ENCODE results near the gene GRK2. TPM values are rescaled to one million over a fixed set of nuclear protein-coding genes. Genes with fewer than 3 reads are reported as not detected.
A peak's percentile ranks its signal among the peaks of the same experiment; 100 is the strongest.
"Not testable (repeated sequence)": the region's sequence is repeated elsewhere in the genome, so short reads cannot be mapped to it uniquely, and the experiment has no call there.

Gene GRK2
- total RNA-seq, 2 experiments from 2014 or later: 303 to 305 TPM

GRCh38 chr11:67316882-67317204 is 50.6 kb downstream of the GRK2 start:
- Mint-ChIP-seq H3K27me3 (no peaks in the 10 kb centered on the region), H3K36me3 (ENCODE audit: low read depth) (peaks cover 2% of the 10 kb centered on the region), H3K9me3 (no peaks in the 10 kb centered on the region), H3K4me1 (ENCODE audit: low read depth) (peaks cover 21% of the 10 kb centered on the region), H3K4me3 (peak overlapping the region; percentile 94), H3K27ac (peak overlapping the region; percentile 97)
- ChIA-PET CTCF (interaction anchor here (0.6 to 5.7 kb wide), 25 partner anchors 9 to 267 kb away, joined by 3 to 65 read pairs (median 7); partner anchors contain the start of genes ANKRD13D, GRK2, GSTP1 and POLD4), POLR2A (interaction anchor here (0.6 to 2.6 kb wide), 15 partner anchors 9 to 77 kb away, joined by 3 to 21 read pairs (median 5); partner anchors contain the start of genes ANKRD13D and RAD9A)
- DNase-seq (no peak), ATAC-seq (no peak)
- intact Hi-C loops (cut with micrococcal nuclease): loop anchor here (2.0 kb wide), 1 partner anchor 48 kb away; no protein-coding TSS in a partner anchor
- no peak for TF ChIP-seq CTCF (IDR thresholded peaks at IDR 0.05)

GRCh38 chr11:67317205-67317887 is 51.1 kb downstream of the GRK2 start:
- TF ChIP-seq CTCF (IDR thresholded peaks at IDR 0.05): peak; percentile 82
- Mint-ChIP-seq H3K4me3 (peak overlapping the region; percentile 94), H3K27me3 (no peaks in the 10 kb centered on the region), H3K36me3 (ENCODE audit: low read depth) (peaks cover 2% of the 10 kb centered on the region), H3K4me1 (ENCODE audit: low read depth) (peaks cover 16% of the 10 kb centered on the region), H3K9me3 (no peaks in the 10 kb centered on the region), H3K27ac (peak overlapping the region; percentile 97)
- intact Hi-C loops (cut with micrococcal nuclease): loop anchor here (2.0 kb wide), 1 partner anchor 49 kb away; no protein-coding TSS in a partner anchor
- POLR2A ChIA-PET: interaction anchor here (0.6 to 2.6 kb wide), 20 partner anchors 9 to 85 kb away, joined by 3 to 21 read pairs (median 5); partner anchors contain the start of genes ANKRD13D and RAD9A
- peak; percentile 98 for DNase-seq
- CTCF ChIA-PET: interaction anchor here (0.5 to 10.4 kb wide), 37 partner anchors 9 to 341 kb away, joined by 3 to 65 read pairs (median 5); partner anchors contain the start of genes ANKRD13D, GRK2, GSTP1 and KDM2A
- peak; percentile 91 for ATAC-seq

GRCh38 chr11:67317888-67318555 is 51.7 kb downstream of the GRK2 start:
- peaks cover 2% of the 10 kb centered on the region for H3K36me3 Mint-ChIP-seq (ENCODE audit: low read depth)
- H3K27ac Mint-ChIP-seq: peak overlapping the region; percentile 97
- peaks cover 10% of the 10 kb centered on the region for H3K4me1 Mint-ChIP-seq (ENCODE audit: low read depth)
- CTCF ChIA-PET: interaction anchor here (0.5 to 10.4 kb wide), 35 partner anchors 9 to 340 kb away, joined by 3 to 65 read pairs (median 5); partner anchors contain the start of genes ANKRD13D, GRK2, GSTP1 and KDM2A
- no peaks in the 10 kb centered on the region for H3K9me3 Mint-ChIP-seq
- DNase-seq (no peak), ATAC-seq (peak; percentile 15)
- peak; percentile 6 for TF ChIP-seq CTCF (IDR thresholded peaks at IDR 0.05)
- intact Hi-C loops (cut with micrococcal nuclease): loop anchor here (2.0 kb wide), 1 partner anchor 49 kb away; no protein-coding TSS in a partner anchor
- peak overlapping the region; percentile 94 for H3K4me3 Mint-ChIP-seq
- POLR2A ChIA-PET: interaction anchor here (0.9 to 2.6 kb wide), 19 partner anchors 8 to 86 kb away, joined by 3 to 21 read pairs (median 5); partner anchors contain the start of gene ANKRD13D
- no peaks in the 10 kb centered on the region for H3K27me3 Mint-ChIP-seq

- H3K36me3 Mint-ChIP-seq (ENCODE audit: low read depth); H3K4me1 Mint-ChIP-seq (ENCODE audit: low read depth); DNase-seq; H3K27ac Mint-ChIP-seq; ATAC-seq; H3K27me3 Mint-ChIP-seq; H3K9me3 Mint-ChIP-seq; intact Hi-C loops (cut with micrococcal nuclease): not testable (repeated sequence)
- ChIA-PET CTCF (interaction anchor here (1.0 to 10.4 kb wide), 11 partner anchors 15 to 71 kb away, joined by 3 to 65 read pairs (median 11); partner anchors contain the start of genes GRK2, POLD4 and SSH3), POLR2A (interaction anchor here (1.1 to 2.6 kb wide), 5 partner anchors 14 to 79 kb away, joined by 3 to 21 read pairs (median 6); partner anchors contain the start of gene ANKRD13D)
- peak overlapping the region; percentile 94 for H3K4me3 Mint-ChIP-seq
These were observed 52.6 kb downstream of the GRK2 start for GRCh38 chr11:67318876-67319275.

- TF ChIP-seq CTCF (IDR thresholded peaks at IDR 0.05): no peak
- DNase-seq (no peak), ATAC-seq (no peak)
- Mint-ChIP-seq H3K9me3 (no peaks in the 10 kb centered on the region), H3K27me3 (no peaks in the 10 kb centered on the region), H3K4me1 (ENCODE audit: low read depth) (peaks cover 7% of the 10 kb centered on the region), H3K36me3 (ENCODE audit: low read depth) (peaks cover 3% of the 10 kb centered on the region), H3K27ac (no peak overlapping the region), H3K4me3 (no peak overlapping the region)
- intact Hi-C loops (cut with micrococcal nuclease): no loop called here
- ChIA-PET POLR2A (interaction anchor here (0.6 to 1.1 kb wide), 4 partner anchors 12 to 49 kb away, joined by 3 to 4 read pairs (median 3); partner anchors contain the start of gene ANKRD13D), CTCF (interaction anchor here (1.3 to 10.4 kb wide), 7 partner anchors 12 to 62 kb away, joined by 3 to 65 read pairs (median 21); partner anchors contain the start of genes GRK2 and POLD4)
These were observed 53.7 kb downstream of the GRK2 start for GRCh38 chr11:67320011-67320410.

Data from activated CD8-positive, alpha-beta T cell treated with anti-CD3 and anti-CD28 coated beads for 36 hours (primary cell).